HepG2 (cell line): ENCODE data around the gene LPIN3. TPM values are rescaled to one million over a fixed set of nuclear protein-coding genes. Genes with fewer than 3 reads are reported as not detected.
A peak's percentile ranks its signal among the peaks of the same experiment; 100 is the strongest.

Experiments used
- FIP1L1 ChIP-seq: fragments of 200-400 bp; formaldehyde crosslinking; IDR thresholded peaks from 2 replicates; pipeline ENCODE4 v1.6.1; 2018; ENCODE audit warnings: low read depth, mild to moderate bottlenecking, low read length, moderate library complexity, borderline replicate concordance; ENCODE audit not compliant: insufficient read depth
- HCFC1 ChIP-seq: fragments of 150-350 bp; IDR thresholded peaks from 2 replicates; pipeline ENCODE4 v1.6.1; 2014; ENCODE audit warnings: low read depth, low read length
- HOXA9 ChIP-seq: sonication (generic); formaldehyde crosslinking; IDR thresholded peaks from 2 replicates; pipeline ENCODE4 v1.8.1; 2022; ENCODE audit warnings: missing genetic modification reagents, mild to moderate bottlenecking, moderate library complexity, borderline replicate concordance
- IRX3 ChIP-seq: sonication (generic); formaldehyde crosslinking; IDR thresholded peaks from 2 replicates; pipeline ENCODE4 v1.8.1; 2023; ENCODE audit warnings: mild to moderate bottlenecking, low read depth, missing genetic modification reagents, borderline replicate concordance
- MAFF ChIP-seq: IDR thresholded peaks from 2 replicates; pipeline ENCODE4 v1.6.1; 2011; ENCODE audit warnings: low read depth, low read length, improper control_type of control experiment
- TBP ChIP-seq: sonication (generic); formaldehyde crosslinking; IDR thresholded peaks from 2 replicates; pipeline ENCODE4 v1.5.0; 2020; ENCODE audit warnings: missing genetic modification reagents
- ZFP41 ChIP-seq: sonication (generic); formaldehyde crosslinking; IDR thresholded peaks from 2 replicates; pipeline ENCODE4 v1.4.0; 2020; ENCODE audit warnings: mild to moderate bottlenecking, missing genetic modification reagents, borderline replicate concordance
- ZNF577 ChIP-seq: sonication (generic); formaldehyde crosslinking; IDR thresholded peaks from 2 replicates; pipeline ENCODE4 v1.4.0; 2020; ENCODE audit warnings: mild to moderate bottlenecking, low read depth, missing genetic modification reagents, borderline replicate concordance
- ZNF720 ChIP-seq: sonication (generic); formaldehyde crosslinking; IDR thresholded peaks from 2 replicates; pipeline ENCODE4 v1.4.0; 2020; ENCODE audit warnings: missing genetic modification reagents
- ZNF775 ChIP-seq: sonication (generic); formaldehyde crosslinking; IDR thresholded peaks from 2 replicates; pipeline ENCODE4 v1.4.0; 2020; ENCODE audit warnings: missing genetic modification reagents, mild to moderate bottlenecking, moderate library complexity, borderline replicate concordance
- polyA plus RNA-seq, 8 experiments: library from polyadenylated mRNA; depleted of rRNA in 3 of 8; stranded (reverse) in 7 of 8; unstranded in 1 of 8; fragments of >200 nt; fragmentation: Illumina TruSeq in 4 of 8; extraction: Trizol in 4 of 8; gene quantifications; 2 replicates each; pipeline versions ENCODE4 v1.2.1 to v1.2.3, GENCODE V29; 2011 to 2016; ENCODE audit warnings: low read depth in 4 of 8, missing spikeins in 1 of 8, mixed read lengths in 1 of 8; ENCODE audit not compliant: insufficient read depth in 1 of 8
- total RNA-seq, 5 experiments: library from RNA; depleted of rRNA; stranded (reverse); fragments of >200 nt; fragmentation: Illumina TruSeq; extraction: Trizol; gene quantifications; 2 replicates each; pipeline ENCODE4 v1.2.3, GENCODE V29; 2016; ENCODE audit warnings: low read depth in 1 of 5
- TF ChIP-seq, protein P1 (sequence below), 2 experiments: sonication (generic) in 1 of 2; formaldehyde crosslinking in 1 of 2; IDR thresholded peaks; 2 replicates each; pipeline versions ENCODE4 v1.5.1 to v1.6.1; 2011 to 2020; ENCODE audit warnings: borderline replicate concordance in 1 of 2, low read depth in 1 of 2, low read length in 1 of 2, mild to moderate bottlenecking in 1 of 2, missing genetic modification reagents in 1 of 2, moderate library complexity in 1 of 2
- TF ChIP-seq, protein P2 (sequence below): sonication (generic); formaldehyde crosslinking; conservative IDR thresholded peaks from 2 replicates; pipeline ENCODE4 v1.4.0; 2020; ENCODE audit warnings: missing genetic modification reagents
- TF ChIP-seq, protein P3 (sequence below): sonication (generic); formaldehyde crosslinking; conservative IDR thresholded peaks from 2 replicates; pipeline ENCODE4 v1.8.1; 2023; ENCODE audit warnings: missing genetic modification reagents
- TF ChIP-seq, protein P4 (sequence below): IDR thresholded peaks from 2 replicates; pipeline ENCODE4 v1.6.1; 2016; ENCODE audit warnings: mild to moderate bottlenecking, missing biosample characterization, missing genetic modification reagents
- TF ChIP-seq, protein P5 (sequence below), 2 experiments: sonication (generic) in 1 of 2; formaldehyde crosslinking in 1 of 2; IDR thresholded peaks; 2 replicates each; pipeline versions ENCODE4 v1.4.0 to v1.6.1; 2016 to 2020; ENCODE audit warnings: borderline replicate concordance in 1 of 2, low read depth in 1 of 2, mild to moderate bottlenecking in 1 of 2, missing genetic modification reagents in 1 of 2

Gene LPIN3
- total and polyA plus RNA-seq, 2 of the 13 experiments (the other 11 are each of a cell fraction or from before 2014, with no cell fraction given), result 14.2 to 28.6 TPM

DNA sequence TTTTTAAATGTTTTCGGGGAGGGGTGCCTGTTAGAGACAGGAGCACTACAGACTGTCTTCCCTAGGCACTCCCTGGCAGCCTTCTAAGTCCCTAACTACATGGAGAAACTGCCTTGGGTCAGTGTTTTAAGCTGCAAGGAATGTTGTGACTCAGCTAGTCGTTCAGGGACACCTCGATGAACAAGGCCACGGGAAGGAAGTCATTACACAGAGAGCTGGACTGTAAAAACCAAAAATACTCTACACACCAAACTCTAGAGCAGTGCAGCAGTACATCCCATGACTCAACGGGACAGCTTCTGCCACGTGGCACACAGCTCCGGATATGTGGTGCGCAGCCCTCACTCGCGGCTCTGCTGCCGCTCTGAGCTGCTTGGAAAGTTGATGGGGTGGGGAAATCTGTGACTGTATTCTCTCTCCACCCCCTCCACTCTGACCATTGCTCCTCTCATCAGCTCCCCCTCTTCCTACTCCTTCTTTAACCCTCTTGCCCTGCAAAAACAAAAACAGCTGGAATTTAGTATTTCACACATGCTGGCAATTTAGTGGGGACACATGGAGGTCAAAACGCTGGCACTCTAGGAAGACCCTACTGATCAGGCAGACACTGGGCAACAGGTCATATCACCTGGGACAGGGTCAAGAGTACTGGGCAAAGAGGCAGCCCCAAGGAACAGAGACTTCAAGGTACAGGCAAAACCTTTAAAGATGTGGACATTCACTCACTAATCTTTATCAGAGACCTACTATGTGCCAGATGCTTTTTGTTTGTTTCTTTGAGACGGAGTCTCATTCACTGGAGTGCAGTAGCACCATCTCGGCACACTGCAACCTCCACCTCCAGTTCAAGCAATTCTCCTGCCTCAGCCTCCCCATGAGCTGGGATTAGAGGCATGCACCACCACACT lies 10.9 kb upstream of the LPIN3 start (continued):
- TF ChIP-seq ZFP41 (CRISPR knock-in tag), result no peak
- no peak for TF ChIP-seq IRX3 (CRISPR knock-in tag)
- TF ChIP-seq ZNF720 (CRISPR knock-in tag), result no peak
- no peak for TF ChIP-seq FIP1L1
- TF ChIP-seq, protein P1, sequence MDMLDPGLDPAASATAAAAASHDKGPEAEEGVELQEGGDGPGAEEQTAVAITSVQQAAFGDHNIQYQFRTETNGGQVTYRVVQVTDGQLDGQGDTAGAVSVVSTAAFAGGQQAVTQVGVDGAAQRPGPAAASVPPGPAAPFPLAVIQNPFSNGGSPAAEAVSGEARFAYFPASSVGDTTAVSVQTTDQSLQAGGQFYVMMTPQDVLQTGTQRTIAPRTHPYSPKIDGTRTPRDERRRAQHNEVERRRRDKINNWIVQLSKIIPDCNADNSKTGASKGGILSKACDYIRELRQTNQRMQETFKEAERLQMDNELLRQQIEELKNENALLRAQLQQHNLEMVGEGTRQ (IDR thresholded peaks at IDR 0.05; ENCODE audit: low read depth, low read length), result peak; percentile 64; the same call in 1 of the 2 replicates
- TF ChIP-seq, protein P1 (CRISPR knock-in tag; IDR thresholded peaks at IDR 0.05; ENCODE audit: borderline replicate concordance), result peak; percentile 59; the same call in 1 of the 2 replicates
- TF ChIP-seq TBP (CRISPR knock-in tag), result no peak
- TF ChIP-seq, protein P2, sequence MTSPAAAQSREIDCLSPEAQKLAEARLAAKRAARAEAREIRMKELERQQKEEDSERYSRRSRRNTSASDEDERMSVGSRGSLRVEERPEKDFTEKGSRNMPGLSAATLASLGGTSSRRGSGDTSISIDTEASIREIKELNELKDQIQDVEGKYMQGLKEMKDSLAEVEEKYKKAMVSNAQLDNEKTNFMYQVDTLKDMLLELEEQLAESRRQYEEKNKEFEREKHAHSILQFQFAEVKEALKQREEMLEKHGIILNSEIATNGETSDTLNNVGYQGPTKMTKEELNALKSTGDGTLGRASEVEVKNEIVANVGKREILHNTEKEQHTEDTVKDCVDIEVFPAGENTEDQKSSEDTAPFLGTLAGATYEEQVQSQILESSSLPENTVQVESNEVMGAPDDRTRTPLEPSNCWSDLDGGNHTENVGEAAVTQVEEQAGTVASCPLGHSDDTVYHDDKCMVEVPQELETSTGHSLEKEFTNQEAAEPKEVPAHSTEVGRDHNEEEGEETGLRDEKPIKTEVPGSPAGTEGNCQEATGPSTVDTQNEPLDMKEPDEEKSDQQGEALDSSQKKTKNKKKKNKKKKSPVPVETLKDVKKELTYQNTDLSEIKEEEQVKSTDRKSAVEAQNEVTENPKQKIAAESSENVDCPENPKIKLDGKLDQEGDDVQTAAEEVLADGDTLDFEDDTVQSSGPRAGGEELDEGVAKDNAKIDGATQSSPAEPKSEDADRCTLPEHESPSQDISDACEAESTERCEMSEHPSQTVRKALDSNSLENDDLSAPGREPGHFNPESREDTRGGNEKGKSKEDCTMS (CRISPR knock-in tag), result no peak
- TF ChIP-seq ZNF577 (CRISPR knock-in tag), result no peak
- TF ChIP-seq, protein P3, sequence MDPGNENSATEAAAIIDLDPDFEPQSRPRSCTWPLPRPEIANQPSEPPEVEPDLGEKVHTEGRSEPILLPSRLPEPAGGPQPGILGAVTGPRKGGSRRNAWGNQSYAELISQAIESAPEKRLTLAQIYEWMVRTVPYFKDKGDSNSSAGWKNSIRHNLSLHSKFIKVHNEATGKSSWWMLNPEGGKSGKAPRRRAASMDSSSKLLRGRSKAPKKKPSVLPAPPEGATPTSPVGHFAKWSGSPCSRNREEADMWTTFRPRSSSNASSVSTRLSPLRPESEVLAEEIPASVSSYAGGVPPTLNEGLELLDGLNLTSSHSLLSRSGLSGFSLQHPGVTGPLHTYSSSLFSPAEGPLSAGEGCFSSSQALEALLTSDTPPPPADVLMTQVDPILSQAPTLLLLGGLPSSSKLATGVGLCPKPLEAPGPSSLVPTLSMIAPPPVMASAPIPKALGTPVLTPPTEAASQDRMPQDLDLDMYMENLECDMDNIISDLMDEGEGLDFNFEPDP (CRISPR knock-in tag), result no peak
- TF ChIP-seq, protein P4, sequence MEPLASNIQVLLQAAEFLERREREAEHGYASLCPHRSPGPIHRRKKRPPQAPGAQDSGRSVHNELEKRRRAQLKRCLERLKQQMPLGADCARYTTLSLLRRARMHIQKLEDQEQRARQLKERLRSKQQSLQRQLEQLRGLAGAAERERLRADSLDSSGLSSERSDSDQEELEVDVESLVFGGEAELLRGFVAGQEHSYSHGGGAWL (CRISPR knock-in tag), result peak; percentile 92; the same call in 1 of the 2 replicates
- TF ChIP-seq, protein P5, sequence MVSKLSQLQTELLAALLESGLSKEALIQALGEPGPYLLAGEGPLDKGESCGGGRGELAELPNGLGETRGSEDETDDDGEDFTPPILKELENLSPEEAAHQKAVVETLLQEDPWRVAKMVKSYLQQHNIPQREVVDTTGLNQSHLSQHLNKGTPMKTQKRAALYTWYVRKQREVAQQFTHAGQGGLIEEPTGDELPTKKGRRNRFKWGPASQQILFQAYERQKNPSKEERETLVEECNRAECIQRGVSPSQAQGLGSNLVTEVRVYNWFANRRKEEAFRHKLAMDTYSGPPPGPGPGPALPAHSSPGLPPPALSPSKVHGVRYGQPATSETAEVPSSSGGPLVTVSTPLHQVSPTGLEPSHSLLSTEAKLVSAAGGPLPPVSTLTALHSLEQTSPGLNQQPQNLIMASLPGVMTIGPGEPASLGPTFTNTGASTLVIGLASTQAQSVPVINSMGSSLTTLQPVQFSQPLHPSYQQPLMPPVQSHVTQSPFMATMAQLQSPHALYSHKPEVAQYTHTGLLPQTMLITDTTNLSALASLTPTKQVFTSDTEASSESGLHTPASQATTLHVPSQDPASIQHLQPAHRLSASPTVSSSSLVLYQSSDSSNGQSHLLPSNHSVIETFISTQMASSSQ (IDR thresholded peaks at IDR 0.05; ENCODE audit: low read depth), result no peak
- TF ChIP-seq, protein P5 (CRISPR knock-in tag; IDR thresholded peaks at IDR 0.05; ENCODE audit: borderline replicate concordance), result 0 out of 2 replicates have a peak, but pooled peaks have one; percentile 19
- TF ChIP-seq ZNF775 (CRISPR knock-in tag), result 0 out of 2 replicates have a peak, but pooled peaks have one; percentile 57
- TF ChIP-seq MAFF, result no peak
- 0 out of 2 replicates have a peak, but pooled peaks have one; percentile 46 for TF ChIP-seq HOXA9
- TF ChIP-seq HCFC1, result no peak
